HG03442 (cell line): Measurements from ENCODE around the gene MDN1.
"Not testable (repeated sequence)": the region's sequence is repeated elsewhere in the genome, so short reads cannot be mapped to it uniquely, and the experiment has no call there.

ENCODE experiments used
- ATAC-seq: cut with Tn5 transposase; IDR thresholded peaks from one replicate; pipeline ENCODE4 v1.9.1; 2021; ENCODE audit warnings: mild to moderate bottlenecking, moderate library complexity; ENCODE audit not compliant: unreplicated experiment

Gene MDN1

DNA sequence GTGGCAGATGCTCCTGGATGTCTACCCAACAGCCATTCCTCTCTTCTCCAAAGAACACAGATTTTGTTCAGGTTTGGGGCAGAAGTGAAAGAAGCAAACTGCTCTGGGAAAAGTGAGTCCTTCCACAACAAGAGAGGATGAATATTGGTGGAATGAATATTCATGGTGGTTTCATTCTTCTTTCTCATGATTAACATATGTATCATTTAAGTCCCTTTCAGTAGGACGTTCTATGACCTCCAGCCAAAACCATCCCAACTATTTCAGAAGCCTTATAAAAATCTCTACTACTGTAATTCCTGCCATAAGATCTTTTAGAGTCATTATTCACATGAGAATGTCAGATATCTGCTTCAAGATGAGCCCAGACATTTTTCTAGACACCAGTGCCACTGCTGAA, 44.4 kb downstream of the MDN1 start:
- no peak for ATAC-seq

DNA sequence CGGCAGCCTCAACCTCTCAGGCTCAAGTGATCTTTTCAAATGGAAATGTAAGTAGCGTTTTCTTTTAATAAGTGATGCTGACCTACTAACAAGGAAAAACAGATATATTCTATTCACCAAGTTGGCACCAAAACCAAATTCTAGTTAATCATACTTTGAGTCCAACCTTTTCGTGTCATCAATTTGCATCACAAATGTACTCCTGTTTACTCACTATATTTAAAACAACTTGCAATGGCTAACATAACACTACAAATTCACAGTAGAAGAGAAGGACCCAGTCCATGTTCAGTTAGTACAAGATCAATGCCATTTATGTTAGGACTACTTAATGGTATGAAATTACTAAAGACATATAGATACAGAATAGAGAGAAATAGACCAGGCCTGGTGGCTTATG, 50.0 kb downstream of the MDN1 start:
- no peak for ATAC-seq

DNA sequence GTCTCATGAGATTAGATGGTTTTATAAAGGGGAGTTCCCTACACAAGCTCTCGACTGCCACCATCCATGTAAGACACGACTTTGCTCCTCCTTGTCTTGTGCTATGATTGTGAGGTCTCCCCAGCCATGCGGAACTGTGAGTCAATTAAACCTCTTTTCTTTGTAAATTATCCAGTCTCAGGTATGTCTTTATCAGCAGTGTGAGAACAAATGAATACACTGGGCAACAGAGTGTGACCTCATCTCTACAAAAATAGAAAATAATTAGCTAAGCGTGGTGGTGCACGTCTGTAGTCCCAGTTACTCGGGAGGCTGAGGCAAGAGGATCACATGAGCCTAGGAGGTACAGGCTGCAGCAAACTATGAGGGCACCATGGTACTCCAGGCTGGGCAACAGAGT, 51.3 kb downstream of the MDN1 start:
- ATAC-seq: no peak

DNA sequence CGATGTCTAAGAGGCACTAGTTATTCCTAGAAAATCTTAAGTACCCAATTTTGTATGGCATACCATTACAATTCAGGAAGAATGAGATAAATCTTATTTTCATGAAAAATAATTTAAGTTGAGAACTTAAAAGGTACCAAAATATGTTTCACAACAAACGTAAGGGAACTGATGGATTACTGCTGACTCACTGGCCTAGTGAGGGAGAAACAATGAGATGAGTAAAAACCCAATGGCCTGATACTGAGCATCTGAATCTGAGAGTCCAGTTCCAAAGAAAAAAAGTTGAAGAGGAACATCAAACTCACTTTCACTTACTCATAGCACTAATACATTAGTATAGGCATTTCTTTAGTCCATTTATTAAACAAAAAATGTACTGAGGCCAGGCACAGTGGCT, 56.0 kb downstream of the MDN1 start:
- no peak for ATAC-seq

DNA sequence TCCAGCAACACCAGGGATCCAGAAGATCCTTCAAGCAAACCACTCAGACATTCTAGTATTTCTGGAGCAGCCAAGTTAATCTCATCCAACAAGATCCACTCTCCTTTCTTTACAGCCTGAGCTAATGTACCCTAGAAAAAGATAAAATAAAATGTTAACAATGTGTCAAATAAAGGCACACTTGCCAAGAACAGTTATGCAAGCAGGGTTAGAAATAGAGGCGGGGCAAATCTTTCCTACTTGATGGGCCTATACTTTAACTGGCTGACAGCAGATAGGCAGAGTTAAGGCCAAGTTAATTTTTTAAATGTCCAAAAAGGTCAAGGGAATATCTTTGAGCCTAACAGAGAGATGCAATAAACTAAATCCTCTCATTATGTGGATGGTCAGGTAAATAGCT, 60.8 kb downstream of the MDN1 start:
- no peak for ATAC-seq

DNA sequence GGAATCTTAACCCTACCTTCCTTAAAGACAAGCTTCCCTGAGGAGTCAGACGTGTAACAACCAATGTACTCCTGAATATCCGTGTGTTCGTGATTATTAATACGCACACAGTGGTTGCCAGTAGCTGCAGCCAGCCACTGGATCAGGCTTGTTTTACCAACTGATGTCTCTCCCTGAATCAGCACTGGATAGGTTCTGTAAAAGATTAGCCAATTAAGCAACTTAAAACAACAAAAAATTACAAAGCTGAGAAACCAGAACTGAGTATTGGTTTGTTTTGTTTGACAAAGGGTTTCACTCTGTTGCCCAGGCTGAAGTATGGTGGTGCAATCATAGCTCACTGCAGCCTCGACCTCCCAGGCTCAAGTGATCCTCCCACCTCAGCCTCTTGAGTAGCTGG, 69.3 kb downstream of the MDN1 start:
- ATAC-seq: no peak

DNA sequence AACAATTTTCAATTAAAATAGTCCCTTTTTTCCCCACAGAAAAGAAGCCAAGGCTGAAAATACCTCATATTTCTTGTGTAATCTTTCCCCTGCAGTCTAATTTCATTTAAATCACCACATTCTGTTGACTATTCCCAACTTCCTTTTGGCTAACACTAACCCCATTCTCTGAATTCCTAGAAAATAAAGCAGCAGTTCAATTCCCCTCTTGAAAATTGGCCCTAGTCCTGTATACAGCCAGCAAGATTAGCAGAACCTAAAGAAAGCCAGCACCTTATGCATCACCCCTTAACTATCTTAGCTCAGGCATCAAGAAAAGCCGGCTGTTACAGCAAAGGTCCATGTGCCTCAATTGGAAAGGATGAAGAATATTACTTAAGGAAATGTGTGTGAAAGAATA, 69.7 kb downstream of the MDN1 start:
- ATAC-seq: no peak

DNA sequence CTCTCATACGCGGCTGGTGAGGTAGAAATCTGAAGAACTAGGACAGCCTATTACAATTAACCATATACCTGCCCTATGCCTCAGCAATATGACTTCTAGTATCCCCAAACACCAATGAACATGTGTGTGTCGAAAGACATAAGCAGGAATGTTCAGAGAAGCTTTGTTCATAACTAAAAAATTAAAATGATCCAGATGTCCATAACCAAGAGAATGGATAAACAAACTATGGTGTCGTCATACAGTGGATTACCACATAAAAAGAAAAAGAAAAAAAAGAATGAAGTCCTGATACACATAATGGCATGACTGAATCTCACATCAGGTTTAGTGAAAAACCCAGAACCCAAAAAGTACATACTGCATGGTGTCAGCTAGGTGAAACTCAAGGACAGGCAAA, 73.9 kb downstream of the MDN1 start:
- ATAC-seq: no peak

DNA sequence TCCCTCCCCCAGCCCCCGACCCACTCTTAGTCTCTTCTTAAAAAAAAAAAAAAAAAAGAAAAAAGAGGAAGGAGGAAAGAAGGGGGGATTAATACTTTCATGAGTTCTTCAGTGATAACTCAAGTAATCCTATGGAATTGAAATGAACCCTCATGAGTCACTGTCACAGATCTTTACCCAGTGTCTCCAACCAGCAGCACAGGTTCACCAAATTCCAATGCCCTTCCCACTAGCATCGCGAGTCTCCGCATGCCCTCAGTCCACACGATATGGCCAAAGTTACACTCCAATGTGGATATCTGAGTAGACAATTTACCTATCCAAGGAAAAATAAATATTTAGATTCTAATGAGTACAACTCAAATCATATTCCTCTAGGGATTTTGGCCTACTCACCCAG, 74.5 kb downstream of the MDN1 start:
- ATAC-seq: no peak

DNA sequence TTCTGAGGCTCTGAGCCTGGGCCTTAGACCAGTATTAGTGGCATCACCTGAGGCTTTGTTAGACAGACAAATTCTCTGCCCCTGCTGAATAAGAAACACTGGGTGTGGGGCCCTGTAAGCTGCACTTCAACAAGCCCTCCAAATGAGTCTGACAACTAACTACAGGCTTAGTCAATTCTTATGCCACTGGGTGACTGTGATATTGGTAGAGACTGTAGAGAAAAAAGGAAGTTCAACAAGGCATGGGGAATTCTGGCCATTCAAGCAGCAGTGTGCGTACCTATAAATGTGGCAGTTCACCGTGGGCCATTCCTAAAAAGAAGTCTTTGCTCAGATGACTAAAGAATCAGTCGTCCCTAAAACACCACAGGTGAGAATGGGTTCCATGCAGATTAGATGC, 82.7 kb downstream of the MDN1 start:
- no peak for ATAC-seq

DNA sequence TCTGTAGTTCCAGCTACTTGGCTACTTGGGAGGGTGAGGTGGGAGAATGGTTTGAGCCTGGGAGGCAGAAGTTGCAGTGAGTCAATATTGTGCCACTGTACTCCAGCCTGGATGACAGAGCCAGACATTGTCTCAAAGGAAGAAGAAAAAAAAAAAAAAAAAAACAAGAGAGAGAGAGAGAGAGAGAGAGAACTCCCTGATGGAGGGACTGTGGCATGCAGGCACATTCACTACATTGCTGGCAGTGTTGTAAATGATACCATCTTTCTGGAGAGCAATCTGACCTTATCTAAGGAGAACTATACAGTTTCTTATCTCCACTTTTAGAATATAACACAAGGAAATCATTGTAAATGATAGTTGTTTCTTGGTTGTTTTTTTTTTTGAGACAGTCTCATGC, 85.1 kb downstream of the MDN1 start:
- ATAC-seq: no peak

DNA sequence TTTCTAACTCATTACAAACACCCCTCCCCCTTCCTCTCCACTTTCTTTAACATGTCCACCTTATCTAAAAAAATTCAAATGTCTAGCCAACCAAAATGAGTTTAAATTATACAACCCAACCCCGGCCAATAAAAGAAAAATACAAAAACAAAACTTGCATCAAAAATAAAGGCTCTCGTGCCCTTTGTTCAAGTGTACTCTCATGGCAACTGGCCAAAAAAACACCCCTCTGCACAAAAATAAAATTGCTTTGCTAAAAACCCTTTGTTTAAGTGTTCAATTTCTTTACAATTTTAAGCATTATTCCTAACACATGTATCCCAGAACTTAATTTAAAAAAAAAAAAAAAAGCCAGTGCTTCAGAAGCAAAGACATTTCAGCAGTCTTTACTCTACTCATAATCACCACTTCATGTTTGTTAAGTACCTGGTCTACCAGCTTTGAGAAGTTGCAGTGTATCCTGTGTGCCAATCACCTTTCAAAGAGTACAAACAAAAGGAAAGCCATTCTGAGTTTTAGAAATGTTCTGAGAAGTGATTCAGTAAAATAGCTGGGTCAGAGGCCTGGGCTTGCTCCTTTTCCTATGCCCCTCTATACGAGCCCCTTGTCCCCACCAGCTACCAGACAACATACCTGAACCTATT, 87.5 kb downstream of the MDN1 start:
- ATAC-seq: no peak

DNA sequence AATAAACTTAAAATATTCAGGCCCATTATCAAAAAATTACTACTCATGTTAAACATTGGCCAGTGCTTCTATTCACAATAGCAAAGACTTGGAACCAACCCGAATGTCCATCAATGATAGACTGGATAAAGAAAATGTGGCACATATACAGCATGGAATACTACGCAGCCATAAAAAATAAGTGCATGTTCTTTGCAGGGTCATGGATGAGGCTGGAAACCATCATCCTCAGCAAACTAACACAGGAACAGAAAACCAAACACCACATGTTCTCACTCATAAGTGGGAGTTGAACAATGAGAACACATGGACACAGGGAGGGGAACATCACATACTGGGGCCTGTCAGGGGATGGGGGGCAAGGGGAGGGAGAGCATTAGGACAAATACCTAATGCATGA, 88.3 kb downstream of the MDN1 start:
- ATAC-seq: not testable (repeated sequence)

DNA sequence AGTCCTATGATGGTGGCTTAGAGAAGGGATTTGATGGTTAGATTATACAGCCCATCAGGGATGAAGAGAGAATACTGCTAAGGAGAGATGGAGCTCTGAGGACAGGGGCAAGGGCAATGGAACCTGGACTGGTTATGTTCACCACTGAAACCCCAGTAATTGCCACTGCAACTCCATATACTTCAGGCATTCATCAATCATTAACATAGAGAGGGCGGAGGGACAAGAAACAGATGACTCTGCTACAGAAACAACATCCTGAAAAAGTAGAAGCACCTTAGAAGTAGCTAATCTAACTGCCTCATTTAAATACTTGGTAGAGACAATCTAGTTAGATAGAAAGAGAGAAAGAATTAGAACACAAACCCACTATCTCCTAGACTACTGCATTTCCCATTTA, 89.8 kb downstream of the MDN1 start:
- no peak for ATAC-seq

DNA sequence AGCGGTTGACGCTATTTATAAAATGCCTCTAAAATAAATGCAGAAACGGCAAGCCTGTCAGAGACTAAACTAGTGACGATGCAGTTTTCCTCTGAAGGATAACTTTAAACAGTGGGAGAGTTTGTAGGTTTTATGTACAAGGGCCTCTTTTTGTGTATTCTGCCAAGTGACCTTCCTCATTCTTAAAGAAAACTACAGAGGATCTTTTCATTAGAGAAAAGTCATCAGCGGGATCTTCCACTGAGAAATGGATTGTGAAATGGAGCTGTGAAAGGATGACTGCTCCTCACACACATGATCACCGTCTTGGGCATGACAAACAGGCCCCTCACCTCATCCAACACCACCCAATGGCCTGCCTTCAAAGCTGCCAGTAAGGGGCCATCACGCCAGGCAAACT, 92.1 kb downstream of the MDN1 start:
- no peak for ATAC-seq

DNA sequence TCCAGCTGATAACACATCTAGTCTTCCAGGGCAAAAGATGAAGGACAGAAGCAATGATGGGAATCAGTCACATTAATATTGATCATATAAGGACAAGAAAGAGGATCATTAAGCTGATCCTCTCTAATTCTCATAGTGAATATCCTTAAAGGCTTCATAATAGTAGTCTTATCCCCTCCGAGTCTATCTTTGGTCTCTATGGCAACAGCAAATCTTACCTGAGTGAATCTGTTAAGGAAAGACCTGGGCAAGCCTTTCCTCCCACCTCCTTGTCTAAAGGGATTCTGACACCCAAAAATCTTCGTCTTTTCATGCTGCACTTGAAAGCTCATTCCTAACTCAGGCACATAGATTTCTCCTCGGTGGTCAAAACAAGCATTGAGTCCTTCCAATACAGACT, 94.6 kb downstream of the MDN1 start:
- no peak for ATAC-seq

DNA sequence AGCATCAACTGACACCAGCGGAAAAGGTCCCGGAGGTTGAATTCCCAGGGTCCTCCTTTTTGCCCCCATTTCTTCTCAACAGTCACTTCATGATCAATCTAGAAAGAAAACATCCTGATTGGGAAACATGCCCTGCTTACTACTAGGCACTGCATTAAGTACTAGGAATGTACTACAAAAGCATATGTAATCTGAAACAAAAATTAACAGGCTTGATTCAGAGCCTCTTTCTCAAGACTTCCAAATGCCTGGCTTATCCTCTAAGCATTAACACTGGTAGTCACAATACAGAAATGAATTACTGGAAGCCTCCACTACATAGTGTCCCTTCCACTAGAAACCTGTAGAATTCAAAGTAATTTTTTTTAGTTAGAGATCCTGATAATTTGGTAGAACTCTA, 96.5 kb downstream of the MDN1 start:
- no peak for ATAC-seq

DNA sequence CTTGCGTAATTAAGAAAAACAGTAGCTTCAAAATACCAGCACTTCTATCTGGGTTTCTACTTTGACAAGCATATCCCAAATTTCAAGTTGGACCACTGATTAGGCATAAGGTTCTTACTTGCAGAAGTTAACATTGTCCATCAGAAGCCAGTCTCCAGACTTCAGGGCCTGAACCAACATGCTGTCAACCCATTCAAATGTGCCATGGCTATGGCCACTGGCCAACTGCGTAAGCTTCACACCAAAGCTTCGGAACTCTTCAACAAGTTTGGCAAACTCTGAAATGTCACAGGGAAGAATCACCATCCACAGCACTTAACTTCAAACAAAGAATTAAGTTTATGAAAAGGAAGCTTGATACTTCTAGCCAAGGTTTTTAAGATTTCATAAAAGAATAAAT, 103.1 kb downstream of the MDN1 start:
- ATAC-seq: no peak

DNA sequence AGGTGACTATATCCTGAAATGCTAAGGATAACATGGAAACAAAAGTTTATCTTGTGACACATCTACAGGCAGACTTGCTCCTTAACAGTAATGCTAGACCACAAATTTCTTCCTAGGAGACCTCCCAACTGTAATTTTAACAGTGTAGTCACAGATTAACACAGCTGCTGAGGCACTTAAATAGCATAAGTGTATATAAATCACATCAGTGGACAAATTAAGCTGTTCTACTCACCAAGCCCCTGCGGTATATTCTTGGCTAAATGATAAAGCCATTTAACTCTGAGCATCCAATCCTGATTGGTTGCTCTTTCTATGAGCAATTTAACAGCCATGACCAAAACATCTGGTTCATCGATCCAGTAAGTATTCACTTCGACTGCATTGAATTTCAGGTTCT, 107.8 kb downstream of the MDN1 start:
- ATAC-seq: no peak

DNA sequence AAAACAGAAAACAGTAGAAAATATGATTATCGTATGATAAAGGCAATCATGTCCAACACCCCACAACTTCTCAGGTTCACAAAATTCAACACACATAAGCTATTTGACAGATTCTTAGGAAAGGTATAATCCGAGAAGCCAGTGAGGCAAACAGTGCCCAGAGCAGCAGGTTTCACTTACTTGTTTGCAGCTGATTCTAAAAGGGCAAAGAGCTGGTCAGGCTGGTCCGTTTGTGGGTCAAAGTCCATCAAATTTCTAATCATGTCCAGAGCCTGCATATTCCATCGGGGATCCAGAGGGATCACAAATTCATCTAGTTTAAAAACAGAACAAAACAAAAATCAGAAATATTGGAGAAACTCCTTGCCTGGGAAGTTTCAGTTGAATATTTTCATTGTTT, 111.3 kb downstream of the MDN1 start:
- ATAC-seq: no peak

DNA sequence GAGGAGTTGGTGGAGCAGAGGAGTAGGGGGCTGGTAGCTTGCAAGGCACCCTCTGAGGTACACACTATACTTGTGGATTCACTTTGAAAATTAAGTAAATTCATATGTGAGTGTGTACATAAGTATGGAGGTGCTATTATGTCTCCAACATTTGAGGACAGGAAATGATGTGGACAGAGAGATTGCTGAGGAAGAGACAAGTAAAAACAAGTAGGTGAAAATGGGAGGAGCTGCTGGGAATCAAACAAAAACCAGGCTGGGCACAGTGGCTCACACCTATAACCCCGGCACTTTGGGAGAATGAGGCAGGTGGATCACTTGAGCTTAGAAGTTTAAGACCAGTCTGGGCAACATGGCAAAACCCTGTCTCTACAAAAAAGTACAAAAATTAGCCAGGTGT, 111.8 kb downstream of the MDN1 start:
- no peak for ATAC-seq

DNA sequence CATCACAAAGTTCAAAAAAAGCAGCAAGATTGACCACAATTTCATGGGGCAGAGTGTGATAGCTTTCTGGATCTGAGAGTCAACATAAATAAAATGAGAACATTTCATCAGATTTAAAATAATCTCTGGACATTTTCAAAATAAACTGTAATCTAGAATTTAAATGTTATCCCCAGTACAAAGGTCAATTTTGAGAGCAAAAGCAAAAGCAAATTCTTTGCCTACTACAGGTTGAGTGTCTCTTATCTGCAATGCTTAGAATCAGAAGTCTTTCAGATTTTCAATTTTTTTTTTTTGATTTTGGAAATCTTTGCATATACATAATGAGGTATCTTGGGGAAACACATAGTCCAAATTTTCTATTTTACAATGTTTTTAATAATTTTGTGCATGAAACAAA, 113.5 kb downstream of the MDN1 start:
- no peak for ATAC-seq

DNA sequence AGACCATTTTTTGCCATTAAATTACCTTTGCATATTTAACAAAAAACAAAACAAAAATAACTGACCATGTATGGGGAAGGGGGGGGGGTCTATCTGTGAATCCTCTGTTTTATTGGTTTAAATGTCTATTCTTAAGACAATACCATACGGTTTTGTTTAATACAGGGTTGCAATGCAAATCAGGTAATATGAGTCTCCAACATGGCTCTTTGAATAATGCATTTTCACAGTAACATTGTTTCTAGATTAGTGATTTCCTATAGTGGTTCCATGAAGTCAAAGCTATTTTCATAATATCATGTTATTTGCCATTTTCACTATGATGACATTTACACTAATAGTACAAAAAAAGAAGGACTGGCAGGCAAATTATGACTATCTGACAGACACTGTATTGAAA, 116.3 kb downstream of the MDN1 start:
- ATAC-seq: no peak

DNA sequence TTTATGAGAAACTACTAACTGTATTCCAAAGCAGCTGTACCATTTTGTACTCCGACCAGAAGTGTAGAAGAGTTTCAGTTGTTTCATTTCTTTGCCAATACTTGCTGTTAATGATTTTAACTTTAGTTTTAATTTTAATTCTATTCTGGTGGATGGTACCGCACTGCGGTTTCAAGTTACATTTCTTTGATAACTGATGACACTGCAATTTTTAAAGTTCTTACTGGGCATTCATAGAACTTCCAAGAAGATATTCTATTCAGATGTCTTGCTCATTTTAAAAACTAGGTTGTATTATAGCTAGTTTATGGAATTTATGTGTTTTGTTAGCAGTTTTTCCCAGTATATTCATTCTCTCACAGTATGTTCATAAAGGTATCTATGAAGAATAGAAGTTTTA, 117.2 kb downstream of the MDN1 start:
- ATAC-seq: no peak
